Measurements from ENCODE around the gene TLR9.

- TF ChIP-seq CTCF (IDR thresholded peaks at IDR 0.05) (no peak), POLR2AphosphoS5 (IDR thresholded peaks at IDR 0.05) (no peak), POLR2A (IDR thresholded peaks at IDR 0.05) (no peak)
Measured at GRCh38 chr3:52203701-52204100, 21.7 kb downstream of the TLR9 start.
